GM13976 (cell line): ENCODE data around the gene PRLR.

Experiments used
- DNase-seq: peaks from one replicate; pipeline ENCODE4 v3.0.0; 2012; ENCODE audit warnings: low spot score
- CTCF ChIP-seq: IDR thresholded peaks from 2 replicates; pipeline ENCODE4 v1.5.1; 2012; ENCODE audit warnings: borderline replicate concordance, mild to moderate bottlenecking; ENCODE audit not compliant: insufficient read depth; ENCODE audit errors: extremely low read depth, missing control alignments, control extremely low read depth
- in situ Hi-C: fragments of 300-500 bp; cut with MboI; formaldehyde crosslinking; loops from one replicate; pipeline ENCODE4 v1.12.0; 2022; ENCODE audit warnings: low sequenced_read_pairs, mixed read lengths, inconsistent platforms; ENCODE audit not compliant: unreplicated experiment

The PRLR gene

DNA sequence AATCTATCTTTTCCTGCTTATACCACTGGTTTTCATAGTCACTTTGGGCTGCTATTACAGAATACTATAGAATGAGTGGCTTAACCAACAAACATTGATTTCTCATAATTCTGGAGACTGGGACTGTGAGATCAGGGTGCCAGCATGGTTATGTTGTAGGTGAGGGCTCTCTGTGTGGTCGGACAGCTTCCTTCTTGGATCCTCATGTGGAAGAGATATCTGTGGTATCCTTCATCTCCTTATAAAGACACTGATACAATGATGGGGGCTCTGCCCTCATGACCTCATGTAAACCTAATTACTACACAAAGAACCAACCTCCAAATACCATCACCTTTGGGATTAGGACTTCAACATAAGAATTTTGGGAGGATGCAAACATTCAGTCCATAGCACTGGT lies 13.9 kb upstream of the PRLR start:
- DNase-seq, result no peak
- in situ Hi-C loops, result no loop called here
- no peak for TF ChIP-seq CTCF

- in situ Hi-C loops, result no loop called here
- DNase-seq, result no peak
- no peak for TF ChIP-seq CTCF
Observed at GRCh38 chr5:35242702-35243258, 12.5 kb upstream of the PRLR start.

- no peak for DNase-seq
- in situ Hi-C loops, result no loop called here
- no peak for TF ChIP-seq CTCF
Observed at GRCh38 chr5:35240892-35241291, 10.6 kb upstream of the PRLR start.

DNA sequence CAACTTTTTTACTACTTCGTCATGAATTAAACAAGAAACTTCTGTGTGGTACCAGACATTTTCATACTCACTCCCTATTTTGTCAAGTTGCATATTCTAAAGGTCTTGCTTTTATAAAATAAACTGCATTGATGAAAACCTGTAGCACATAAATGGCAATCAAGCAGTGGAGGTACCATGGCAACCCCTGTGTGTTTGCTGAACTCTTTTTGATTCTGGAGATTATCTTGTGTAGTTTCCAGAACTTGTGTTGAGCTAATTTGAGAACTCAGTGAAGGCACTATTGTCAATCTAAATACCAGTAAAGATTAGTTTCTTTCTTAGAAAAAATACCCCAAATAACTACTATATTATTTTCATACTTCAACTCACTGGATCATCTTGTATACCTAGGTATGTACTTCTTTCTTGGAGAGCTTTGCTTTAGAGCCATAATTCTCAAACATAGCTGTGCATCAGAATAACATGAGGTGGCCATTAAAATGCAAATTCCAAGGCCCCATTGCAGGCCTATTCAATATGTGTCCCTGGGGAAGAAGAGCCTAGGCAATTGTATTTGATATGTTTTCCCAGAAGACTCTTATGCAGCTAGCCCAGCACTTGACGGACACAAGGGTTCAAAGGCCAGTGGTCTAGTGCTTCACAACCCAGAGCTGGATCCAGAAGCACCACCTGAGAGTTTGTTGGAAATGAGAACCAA lies 9.8 kb upstream of the PRLR start:
- no peak for TF ChIP-seq CTCF
- no peak for DNase-seq
- in situ Hi-C loops, result no loop called here

DNA sequence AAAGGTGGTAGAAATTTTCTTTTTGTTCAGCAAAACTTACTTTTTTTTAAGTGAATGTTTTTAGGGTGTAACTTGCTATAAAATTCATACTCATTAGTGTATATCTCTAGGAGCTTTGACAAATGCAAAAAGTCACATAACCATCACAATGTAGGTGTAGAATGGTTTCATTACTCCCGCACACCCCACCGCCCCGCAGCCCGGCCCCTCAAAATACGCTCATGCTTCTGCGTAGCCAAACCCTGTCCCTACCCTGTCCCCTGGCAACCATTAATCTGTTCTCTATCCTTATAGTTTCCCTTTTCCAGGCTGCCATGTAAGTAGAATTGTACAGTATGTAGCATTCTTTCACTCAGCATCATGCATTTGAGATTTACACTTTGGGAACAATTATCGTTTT lies 9.2 kb upstream of the PRLR start:
- no peak for TF ChIP-seq CTCF
- in situ Hi-C loops, result no loop called here
- no peak for DNase-seq

- TF ChIP-seq CTCF, result no peak
- in situ Hi-C loops, result no loop called here
- DNase-seq, result no peak
Observed at GRCh38 chr5:35237580-35238376, 7.5 kb upstream of the PRLR start.
